Vagina (tissue), 2 donors: ENCODE data around the gene CEP128. TPM values are rescaled to one million over a fixed set of nuclear protein-coding genes. Genes with fewer than 3 reads are reported as not detected.

Experiments used
- DNase-seq, 2 donors: peaks; one replicate each; pipeline ENCODE4 v3.0.0-alpha.2; 2017; ENCODE audit errors: extremely low spot score in 2 of 2
- H3K27ac ChIP-seq: fragments of 200-600 bp; sonication (generic); one replicate; pipeline ENCODE4 v1.5.1; 2019
- H3K27me3 ChIP-seq: fragments of 200-600 bp; sonication (generic); one replicate; pipeline ENCODE4 v1.5.1; 2019
- H3K36me3 ChIP-seq, 2 donors: fragments of 200-600 bp; sonication (generic); one replicate each; pipeline ENCODE4 v1.5.1; 2017 to 2019
- H3K4me1 ChIP-seq: fragments of 200-600 bp; sonication (generic); one replicate; pipeline ENCODE4 v1.5.1; 2019
- H3K4me3 ChIP-seq, 2 donors: fragments of 200-600 bp; sonication (generic); 1 replicate in 1 of 2; 2 replicates in 1 of 2; pipeline ENCODE4 v1.5.1; 2016 to 2019
- H3K9me3 ChIP-seq: fragments of 200-600 bp; sonication (generic); one replicate; pipeline ENCODE4 v1.5.1; 2019
- POLR2A ChIP-seq, 2 donors: fragments of 450-650 bp; IDR thresholded peaks; one replicate each; pipeline ENCODE4 v1.6.1; 2017; ENCODE audit warnings: antibody characterized with exemption in 2 of 2, mild to moderate bottlenecking in 2 of 2, moderate library complexity in 2 of 2
- POLR2AphosphoS5 ChIP-seq, 2 donors: sonication (generic); formaldehyde crosslinking; IDR thresholded peaks; one replicate each; pipeline ENCODE4 v1.9.0; 2017; ENCODE audit warnings: antibody characterized with exemption in 2 of 2, mild to moderate bottlenecking in 2 of 2, low read depth in 1 of 2; ENCODE audit not compliant: insufficient read depth in 1 of 2
- intact Hi-C: fragments of 100-400 bp; cut with DNase I; formaldehyde crosslinking; loops from one replicate; pipeline ENCODE4 v1.15.1; 2023
- total RNA-seq: library from RNA; depleted of rRNA; stranded (reverse); fragments of >200 nt; gene quantifications from one replicate; pipeline ENCODE4 v1.2.3, GENCODE V29; 2016
- TF ChIP-seq, protein P1 (sequence below), 3 experiments: fragments of 450-650 bp in 2 of 3; fragments of 200-600 bp in 1 of 3; sonication (generic) in 1 of 3; IDR thresholded peaks; one replicate each; pipeline ENCODE4 v1.5.1; 2017 to 2019; ENCODE audit warnings: antibody characterized with exemption in 3 of 3, mild to moderate bottlenecking in 2 of 3, moderate library complexity in 2 of 3

CEP128 gene
- total RNA-seq, 1 donor from 2014 or later: 6.6 TPM

DNA sequence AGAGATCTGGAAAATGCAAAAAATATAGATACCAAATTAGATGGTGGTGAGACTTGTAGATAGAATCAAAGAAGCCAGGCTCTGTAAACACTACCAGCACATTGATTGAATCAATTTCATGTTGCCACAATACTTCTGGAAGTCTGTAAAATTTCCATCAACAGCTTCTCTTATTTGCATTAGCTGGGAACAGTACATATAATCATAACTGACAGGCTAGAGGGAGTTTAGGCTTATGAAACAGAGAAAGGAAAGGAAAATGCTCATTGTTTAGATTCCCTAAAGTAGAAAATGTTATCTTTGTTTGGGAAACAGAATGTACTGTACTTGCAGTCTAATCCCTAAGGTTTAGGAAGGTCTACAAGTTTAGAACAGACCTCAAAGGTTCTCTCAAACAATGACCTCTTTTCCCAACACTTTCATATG lies 335.2 kb downstream of the CEP128 start:
- no peaks in the 10 kb centered on the region for H3K27me3 ChIP-seq
- H3K4me1 ChIP-seq: no peaks in the 10 kb centered on the region
- no peak overlapping the region for H3K27ac ChIP-seq
- DNase-seq: no peak
- no peaks in the 10 kb centered on the region for H3K9me3 ChIP-seq
- no peaks in the 10 kb centered on the region for H3K36me3 ChIP-seq
- TF ChIP-seq POLR2AphosphoS5 (IDR thresholded peaks at IDR 0.05; ENCODE audit: insufficient read depth in 1 of 2, low read depth in 1 of 2) (no peak), POLR2A (IDR thresholded peaks at IDR 0.05) (no peak)
- TF ChIP-seq, protein P1, sequence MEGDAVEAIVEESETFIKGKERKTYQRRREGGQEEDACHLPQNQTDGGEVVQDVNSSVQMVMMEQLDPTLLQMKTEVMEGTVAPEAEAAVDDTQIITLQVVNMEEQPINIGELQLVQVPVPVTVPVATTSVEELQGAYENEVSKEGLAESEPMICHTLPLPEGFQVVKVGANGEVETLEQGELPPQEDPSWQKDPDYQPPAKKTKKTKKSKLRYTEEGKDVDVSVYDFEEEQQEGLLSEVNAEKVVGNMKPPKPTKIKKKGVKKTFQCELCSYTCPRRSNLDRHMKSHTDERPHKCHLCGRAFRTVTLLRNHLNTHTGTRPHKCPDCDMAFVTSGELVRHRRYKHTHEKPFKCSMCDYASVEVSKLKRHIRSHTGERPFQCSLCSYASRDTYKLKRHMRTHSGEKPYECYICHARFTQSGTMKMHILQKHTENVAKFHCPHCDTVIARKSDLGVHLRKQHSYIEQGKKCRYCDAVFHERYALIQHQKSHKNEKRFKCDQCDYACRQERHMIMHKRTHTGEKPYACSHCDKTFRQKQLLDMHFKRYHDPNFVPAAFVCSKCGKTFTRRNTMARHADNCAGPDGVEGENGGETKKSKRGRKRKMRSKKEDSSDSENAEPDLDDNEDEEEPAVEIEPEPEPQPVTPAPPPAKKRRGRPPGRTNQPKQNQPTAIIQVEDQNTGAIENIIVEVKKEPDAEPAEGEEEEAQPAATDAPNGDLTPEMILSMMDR (IDR thresholded peaks at IDR 0.05): no peak
- H3K4me3 ChIP-seq: no peak overlapping the region
- intact Hi-C loops: no loop called here

DNA sequence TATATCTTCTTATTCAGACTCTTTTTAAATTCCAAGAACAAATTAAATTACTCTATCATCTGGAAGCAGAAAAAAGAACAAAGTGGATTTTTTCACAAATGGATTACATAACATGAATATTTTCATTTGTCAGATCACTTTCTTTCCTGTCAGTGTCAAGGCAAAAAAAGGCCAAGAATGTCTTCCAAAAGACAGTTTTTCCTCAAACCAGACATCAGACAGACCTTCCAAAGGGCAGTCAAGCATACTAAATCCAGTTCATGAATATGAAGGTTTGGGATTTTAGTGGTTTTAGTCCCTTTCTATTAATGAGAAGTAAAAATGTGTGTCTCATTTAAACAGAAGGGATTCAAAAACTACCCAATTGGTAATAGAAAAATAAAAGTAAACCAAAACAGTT lies 336.0 kb downstream of the CEP128 start:
- H3K9me3 ChIP-seq: no peaks in the 10 kb centered on the region
- H3K4me1 ChIP-seq: no peaks in the 10 kb centered on the region
- H3K27ac ChIP-seq: no peak overlapping the region
- TF ChIP-seq POLR2AphosphoS5 (IDR thresholded peaks at IDR 0.05; ENCODE audit: insufficient read depth in 1 of 2, low read depth in 1 of 2) (no peak), POLR2A (IDR thresholded peaks at IDR 0.05) (no peak)
- TF ChIP-seq, protein P1 (IDR thresholded peaks at IDR 0.05): no peak
- intact Hi-C loops: no loop called here
- no peaks in the 10 kb centered on the region for H3K27me3 ChIP-seq
- no peak overlapping the region for H3K4me3 ChIP-seq
- DNase-seq: no peak
- no peaks in the 10 kb centered on the region for H3K36me3 ChIP-seq

DNA sequence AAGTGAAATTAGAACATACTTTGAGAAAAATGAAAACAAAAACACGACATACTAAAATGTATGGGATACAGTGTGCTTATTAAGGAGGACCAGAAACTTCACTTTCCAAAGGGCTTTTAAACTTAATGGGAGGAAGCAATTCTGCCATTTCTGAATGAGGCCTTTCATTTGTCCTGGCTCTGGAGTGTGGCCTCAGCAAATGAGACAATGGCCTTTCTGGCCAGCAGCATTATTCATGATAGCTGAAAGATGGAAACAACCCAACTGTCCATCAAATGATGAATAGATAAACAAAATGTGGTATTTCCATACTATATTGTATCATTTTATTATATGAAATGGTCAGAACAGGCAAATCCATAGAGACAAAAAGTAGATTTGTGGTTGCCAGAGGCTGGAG lies 338.6 kb downstream of the CEP128 start:
- no peaks in the 10 kb centered on the region for H3K4me1 ChIP-seq
- H3K4me3 ChIP-seq: no peak overlapping the region
- no peaks in the 10 kb centered on the region for H3K27me3 ChIP-seq
- no peaks in the 10 kb centered on the region for H3K9me3 ChIP-seq
- intact Hi-C loops: no loop called here
- no peak overlapping the region for H3K27ac ChIP-seq
- no peaks in the 10 kb centered on the region for H3K36me3 ChIP-seq
- no peak for DNase-seq
- TF ChIP-seq, protein P1 (IDR thresholded peaks at IDR 0.05): no peak
- TF ChIP-seq POLR2A (IDR thresholded peaks at IDR 0.05): no peak
- no peak for TF ChIP-seq POLR2AphosphoS5 (IDR thresholded peaks at IDR 0.05; ENCODE audit: insufficient read depth in 1 of 2, low read depth in 1 of 2)

DNA sequence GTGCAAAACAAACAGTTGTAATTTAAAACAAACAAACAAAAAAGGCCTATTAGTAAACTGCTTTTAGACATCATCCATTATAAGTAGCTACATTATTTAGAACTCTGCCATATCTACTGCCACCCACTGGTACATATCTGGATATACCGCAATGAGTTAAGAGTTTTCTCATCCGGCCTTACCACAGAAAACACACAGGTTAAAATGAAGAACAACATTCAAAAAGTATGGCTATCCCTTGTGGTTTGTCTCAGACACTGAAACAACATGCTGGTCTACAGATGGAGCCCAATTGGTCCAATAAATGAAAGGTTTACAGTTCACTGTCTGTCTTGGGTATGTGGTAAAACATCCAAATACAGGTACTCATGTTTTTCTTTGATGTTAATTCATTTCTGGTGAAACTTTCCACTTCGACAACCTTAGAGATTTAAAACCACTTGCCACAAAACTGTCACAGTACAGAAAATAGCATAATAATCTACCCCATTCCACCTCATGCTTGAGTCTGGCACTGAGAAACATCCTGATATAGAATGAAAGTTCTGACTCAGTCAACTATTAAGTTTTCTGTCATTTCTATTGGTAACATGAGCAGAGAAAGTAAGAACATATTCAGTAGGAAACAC lies 354.3 kb downstream of the CEP128 start:
- Histone ChIP-seq H3K4me1 (peaks cover 12% of the 10 kb centered on the region), H3K36me3 (no peaks in the 10 kb centered on the region), H3K9me3 (no peaks in the 10 kb centered on the region), H3K27ac (no peak overlapping the region), H3K27me3 (no peaks in the 10 kb centered on the region), H3K4me3 (no peak overlapping the region)
- intact Hi-C loops: no loop called here
- no peak for DNase-seq
- TF ChIP-seq POLR2AphosphoS5 (IDR thresholded peaks at IDR 0.05; ENCODE audit: insufficient read depth in 1 of 2, low read depth in 1 of 2) (no peak), POLR2A (IDR thresholded peaks at IDR 0.05) (no peak)
- TF ChIP-seq, protein P1 (IDR thresholded peaks at IDR 0.05): peak in 2 of 3 experiments; percentile 23 to 47

DNA sequence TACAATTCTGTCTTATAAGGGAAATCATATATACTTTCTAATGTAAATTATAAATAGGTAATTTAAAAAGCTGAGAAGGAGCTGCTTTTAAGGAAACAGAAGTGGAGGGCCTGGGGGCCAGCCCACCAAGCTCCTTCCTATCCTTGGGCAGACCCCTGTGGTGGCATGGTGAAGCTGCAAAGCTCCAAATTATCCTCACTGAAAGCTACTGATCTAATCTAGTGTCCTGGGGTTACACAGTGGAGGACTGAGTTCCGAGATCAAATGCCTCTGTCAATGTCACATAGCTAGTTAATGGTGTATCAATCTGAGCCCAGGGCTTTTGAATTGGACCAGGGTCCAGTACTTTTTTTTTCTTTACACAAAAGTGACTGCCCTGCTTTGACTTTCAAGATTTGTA lies 355.4 kb downstream of the CEP128 start:
- TF ChIP-seq, protein P1 (IDR thresholded peaks at IDR 0.05): no peak
- no peak for TF ChIP-seq POLR2AphosphoS5 (IDR thresholded peaks at IDR 0.05; ENCODE audit: insufficient read depth in 1 of 2, low read depth in 1 of 2)
- TF ChIP-seq POLR2A (IDR thresholded peaks at IDR 0.05): no peak
- Histone ChIP-seq H3K27me3 (no peaks in the 10 kb centered on the region), H3K36me3 (no peaks in the 10 kb centered on the region), H3K9me3 (no peaks in the 10 kb centered on the region), H3K27ac (no peak overlapping the region), H3K4me3 (no peak overlapping the region), H3K4me1 (peaks cover 12% of the 10 kb centered on the region)
- intact Hi-C loops: no loop called here
- no peak for DNase-seq
